Keratinocyte (primary cell): ENCODE data around the gene RAB5A.

Experiments used
- CTCF ChIP-seq, 3 experiments: IDR thresholded peaks in 1 of 3; conservative IDR thresholded peaks in 1 of 3; optimal IDR thresholded peaks in 1 of 3; 2 replicates in 2 of 3; 3 replicates in 1 of 3; pipeline versions ENCODE3 to v1.5.1; 2011; ENCODE audit warnings: low read length in 3 of 3, mild to moderate bottlenecking in 3 of 3, moderate library complexity in 2 of 3, control low read depth in 1 of 3, inconsistent platforms in 1 of 3; ENCODE audit not compliant: insufficient read depth in 2 of 3; ENCODE audit errors: extremely low read depth in 1 of 3
- EZH2 ChIP-seq: IDR thresholded peaks from one replicate; pipeline ENCODE4 v1.6.1; 2012; ENCODE audit warnings: inconsistent platforms, mild to moderate bottlenecking, low read length, moderate library complexity

- TF ChIP-seq CTCF (optimal IDR thresholded peaks at IDR 0.05 in 1 of 3, IDR thresholded peaks at IDR 0.05 in 1 of 3, conservative IDR thresholded peaks at IDR 0.05 in 1 of 3; ENCODE audit: extremely low read depth in 1 of 3, insufficient read depth in 2 of 3, low read length in 3 of 3) (no peak), EZH2 (no peak)
Measured at GRCh38 chr3:20023623-20024405, 76.9 kb downstream of the RAB5A start.
